CD4-positive, alpha-beta memory T cell (primary cell): ENCODE data around the gene APLP1. TPM values are rescaled to one million over a fixed set of nuclear protein-coding genes. Genes with fewer than 3 reads are reported as not detected.

Experiments used
- CTCF ChIA-PET: fragments of 350-600 bp; sonication (Branson Sonifier 250); formaldehyde crosslinking; loops from one replicate; lab custom pipeline; 2021; ENCODE audit warnings: inconsistent platforms; ENCODE audit not compliant: partially characterized antibody; lab: Charles Lee
- POLR2A ChIA-PET: fragments of 350-600 bp; sonication (Branson Sonifier 250); formaldehyde crosslinking; loops from one replicate; lab custom pipeline; 2021; ENCODE audit not compliant: partially characterized antibody; lab: Charles Lee
- DNase-seq, 5 donors: peaks; one replicate each; pipeline versions ENCODE4 v3.0.0 to v3.0.0-alpha.2; 2020 to 2022; ENCODE audit warnings: mixed read lengths in 1 of 5
- H3K27ac ChIP-seq: one replicate; pipeline ENCODE4 v1.7.0; 2013; ENCODE audit warnings: low read depth, low read length
- H3K27me3 ChIP-seq: 2 replicates; pipeline ENCODE4 v1.7.0; 2013; ENCODE audit warnings: mild to moderate bottlenecking, low read length, moderate library complexity; ENCODE audit not compliant: insufficient read depth
- H3K36me3 ChIP-seq: 2 replicates; pipeline ENCODE4 v1.7.0; 2013; ENCODE audit warnings: mild to moderate bottlenecking, low read length, moderate library complexity; ENCODE audit not compliant: insufficient read depth
- H3K4me1 ChIP-seq: 2 replicates; pipeline ENCODE4 v1.7.0; 2013; ENCODE audit warnings: mild to moderate bottlenecking, low read length, moderate library complexity; ENCODE audit not compliant: insufficient read depth
- H3K4me3 ChIP-seq, 2 donors: one replicate each; pipeline ENCODE4 v1.7.0; 2013; ENCODE audit warnings: low read length in 2 of 2, mild to moderate bottlenecking in 1 of 2
- H3K9me3 ChIP-seq, 2 donors: one replicate each; pipeline ENCODE4 v1.7.0; 2013; ENCODE audit warnings: low read length in 2 of 2, control low read depth in 1 of 2; ENCODE audit not compliant: control insufficient read depth in 1 of 2
- H3K27ac Mint-ChIP-seq, 7 donors: one replicate each; pipeline ENCODE4 v1.8.0; 2020 to 2021; ENCODE audit warnings: mixed read lengths in 7 of 7, mild to moderate bottlenecking in 6 of 7, inconsistent platforms in 3 of 7, moderate library complexity in 3 of 7
- H3K27me3 Mint-ChIP-seq, 2 donors: one replicate each; pipeline ENCODE4 v1.8.0; 2020 to 2021; ENCODE audit warnings: mixed read lengths in 2 of 2
- H3K36me3 Mint-ChIP-seq, 2 donors: one replicate each; pipeline ENCODE4 v1.8.0; 2020 to 2021; ENCODE audit warnings: mixed read lengths in 2 of 2, inconsistent platforms in 1 of 2, mild to moderate bottlenecking in 1 of 2
- H3K4me1 Mint-ChIP-seq, 4 donors: one replicate each; pipeline ENCODE4 v1.8.0; 2020 to 2021; ENCODE audit warnings: mixed read lengths in 4 of 4, mild to moderate bottlenecking in 1 of 4
- H3K4me3 Mint-ChIP-seq, 8 donors: one replicate each; pipeline ENCODE4 v1.8.0; 2020 to 2021; ENCODE audit warnings: mixed read lengths in 8 of 8, mild to moderate bottlenecking in 7 of 8, moderate library complexity in 6 of 8, inconsistent platforms in 3 of 8
- H3K9me3 Mint-ChIP-seq, 8 donors: one replicate each; pipeline ENCODE4 v1.8.0; 2020 to 2021; ENCODE audit warnings: mixed read lengths in 8 of 8, mild to moderate bottlenecking in 5 of 8, inconsistent platforms in 3 of 8, moderate library complexity in 1 of 8
- intact Hi-C: fragments of 100-400 bp; cut with micrococcal nuclease; formaldehyde crosslinking; loops from one replicate; pipeline ENCODE4 v1.15.1; 2023
- polyA plus RNA-seq, 2 donors: library from polyadenylated mRNA; unstranded; fragments of 300-500 nt; fragmentation: Illumina TruSeq; gene quantifications; one replicate each; pipeline ENCODE4 v1.2.3, GENCODE V29; 2021
- total RNA-seq, 2 experiments: library from RNA; stranded (reverse); gene quantifications; one replicate each; pipeline ENCODE4 v1.2.3, GENCODE V29; 2021

The APLP1 gene
- total and polyA plus RNA-seq, 4 experiments from 2014 or later = 0.70 TPM; not detected in 3

- H3K4me3 ChIP-seq = peak overlapping the region; percentile 84 to 96
- Mint-ChIP-seq H3K36me3 (peaks cover 13 to 37% of the 10 kb centered on the region in 2 donors), H3K9me3 (no peaks in the 10 kb centered on the region), H3K4me3 (peak overlapping the region; percentile 94 to 100 (median 98)), H3K27ac (peak overlapping the region; percentile 92 to 99 (median 98)), H3K27me3 (no peaks in the 10 kb centered on the region), H3K4me1 (peaks cover 16 to 61% (median 42%) of the 10 kb centered on the region in 4 donors)
- CTCF ChIA-PET = interaction anchor here (0.9 kb wide), 1 partner anchor 16 kb away, joined by 5 read pairs; no protein-coding TSS in a partner anchor
- POLR2A ChIA-PET = interaction anchor here (0.6 to 2.8 kb wide), 8 partner anchors 9 to 265 kb away, joined by 3 to 28 read pairs (median 3); no protein-coding TSS in a partner anchor
- no peak for DNase-seq
- H3K27me3 ChIP-seq = no peaks in the 10 kb centered on the region
- H3K27ac ChIP-seq = peak overlapping the region; percentile 100
- intact Hi-C loops = loop anchor here (10.0 kb wide), 1 partner anchor 216 kb away; the partner anchor contains the start of genes OVOL3, POLR2I and TBCB
- no peaks in the 10 kb centered on the region for H3K9me3 ChIP-seq
- H3K36me3 ChIP-seq = peaks cover 27% of the 10 kb centered on the region
- peaks cover 57% of the 10 kb centered on the region for H3K4me1 ChIP-seq
These were observed 30.1 kb downstream of the APLP1 start for GRCh38 chr19:35898499-35898809.

- DNase-seq = peak; percentile 86 to 94 (median 88)
- H3K36me3 Mint-ChIP-seq = peaks cover 13 to 36% of the 10 kb centered on the region in 2 donors
- H3K9me3 ChIP-seq = no peaks in the 10 kb centered on the region
- no peaks in the 10 kb centered on the region for H3K27me3 Mint-ChIP-seq
- H3K4me3 ChIP-seq = peak overlapping the region; percentile 52 to 96
- POLR2A ChIA-PET = interaction anchor here (1.1 to 2.3 kb wide), 7 partner anchors 12 to 252 kb away, joined by 3 to 24 read pairs (median 10); partner anchors contain the start of genes COX6B1 and KMT2B
- intact Hi-C loops = loop anchor here (1.0 to 10.0 kb wide), 4 partner anchors 32 to 687 kb away; partner anchors contain the start of genes OVOL3, POLR2I and TBCB
- H3K27ac ChIP-seq = peak overlapping the region; percentile 100
- peaks cover 67% of the 10 kb centered on the region for H3K4me1 ChIP-seq
- peak overlapping the region; percentile 94 to 100 (median 98) for H3K4me3 Mint-ChIP-seq
- H3K27me3 ChIP-seq = no peaks in the 10 kb centered on the region
- H3K4me1 Mint-ChIP-seq = peaks cover 23 to 73% (median 53%) of the 10 kb centered on the region in 4 donors
- H3K27ac Mint-ChIP-seq = peak overlapping the region; percentile 92 to 99 (median 98)
- CTCF ChIA-PET = interaction anchor here (1.0 kb wide), 1 partner anchor 26 kb away, joined by 3 read pairs; no protein-coding TSS in a partner anchor
- peaks cover 19% of the 10 kb centered on the region for H3K36me3 ChIP-seq
- H3K9me3 Mint-ChIP-seq = no peaks in the 10 kb centered on the region
These were observed 31.3 kb downstream of the APLP1 start for GRCh38 chr19:35899547-35900214.

GRCh38 chr19:35901055-35901644 is 32.8 kb downstream of the APLP1 start:
- peaks cover 11% of the 10 kb centered on the region for H3K36me3 ChIP-seq
- Mint-ChIP-seq H3K4me1 (peaks cover 21 to 75% (median 52%) of the 10 kb centered on the region in 4 donors), H3K27me3 (no peaks in the 10 kb centered on the region), H3K27ac (peak overlapping the region; percentile 92 to 99 (median 98)), H3K4me3 (peak overlapping the region; percentile 94 to 100 (median 99)), H3K36me3 (peaks cover 7 to 29% of the 10 kb centered on the region in 2 donors), H3K9me3 (no peaks in the 10 kb centered on the region)
- peaks cover 62% of the 10 kb centered on the region for H3K4me1 ChIP-seq
- ChIA-PET CTCF (interaction anchor here (0.8 kb wide), 1 partner anchor 30 kb away, joined by 4 read pairs; no protein-coding TSS in a partner anchor), POLR2A (interaction anchor here (0.6 to 2.6 kb wide), 14 partner anchors 8 to 205 kb away, joined by 3 to 24 read pairs (median 4); partner anchors contain the start of genes IGFLR1 and KMT2B)
- peak overlapping the region; percentile 100 for H3K27ac ChIP-seq
- H3K9me3 ChIP-seq = no peaks in the 10 kb centered on the region
- H3K27me3 ChIP-seq = no peaks in the 10 kb centered on the region
- DNase-seq = no peak
- intact Hi-C loops = loop anchor here (5.0 kb wide), 1 partner anchor 689 kb away; no protein-coding TSS in a partner anchor
- peak overlapping the region in 1 of 2 donors; percentile 96 for H3K4me3 ChIP-seq

- peaks cover 53% of the 10 kb centered on the region for H3K4me1 ChIP-seq
- intact Hi-C loops = loop anchor here (2.0 to 5.0 kb wide), 2 partner anchors 157 to 690 kb away; partner anchors contain the start of genes PSENEN and U2AF1L4
- peak within 1 kb of the TSS; percentile 92 to 99 (median 98) for H3K27ac Mint-ChIP-seq
- H3K27me3 ChIP-seq = no peaks in the 10 kb centered on the region
- H3K9me3 ChIP-seq = no peaks in the 10 kb centered on the region
- H3K4me3 Mint-ChIP-seq = peak within 1 kb of the TSS; percentile 88 to 100 (median 99)
- peak within 1 kb of the TSS; percentile 92 to 96 for H3K4me3 ChIP-seq
- ChIA-PET CTCF (no interaction called here), POLR2A (interaction anchor here (1.5 to 5.2 kb wide), 7 partner anchors 21 to 157 kb away, joined by 3 to 73 read pairs (median 9); partner anchors contain the start of genes PSENEN and U2AF1L4)
- DNase-seq = peak; percentile 60 to 78 (median 72)
- peaks cover 2% of the 10 kb centered on the region for H3K36me3 ChIP-seq
- H3K27ac ChIP-seq = peak within 1 kb of the TSS; percentile 100
- H3K36me3 Mint-ChIP-seq = peaks cover 7 to 29% of the 10 kb centered on the region in 2 donors
- no peaks in the 10 kb centered on the region for H3K9me3 Mint-ChIP-seq
- H3K4me1 Mint-ChIP-seq = peaks cover 22 to 78% (median 50%) of the 10 kb centered on the region in 4 donors
- no peaks in the 10 kb centered on the region for H3K27me3 Mint-ChIP-seq
These were observed 33.7 kb downstream of the APLP1 start, which contains the start of gene HCST for GRCh38 chr19:35901854-35902661. HCST (plus strand) TSS chr19:35902529; CDS start chr19:35902594, 65 bp downstream.

- H3K27me3 Mint-ChIP-seq = no peaks in the 10 kb centered on the region
- intact Hi-C loops = loop anchor here (1.0 to 5.0 kb wide), 3 partner anchors 21 to 691 kb away; partner anchors contain the start of genes PSENEN and U2AF1L4
- no peaks in the 10 kb centered on the region for H3K9me3 Mint-ChIP-seq
- H3K4me1 Mint-ChIP-seq = peaks cover 20 to 73% (median 43%) of the 10 kb centered on the region in 4 donors
- peak overlapping the region; percentile 92 to 99 (median 98) for H3K27ac Mint-ChIP-seq
- H3K9me3 ChIP-seq = no peaks in the 10 kb centered on the region
- H3K27me3 ChIP-seq = no peaks in the 10 kb centered on the region
- H3K36me3 Mint-ChIP-seq = peaks cover 3 to 25% of the 10 kb centered on the region in 2 donors
- H3K27ac ChIP-seq = peak overlapping the region; percentile 100
- CTCF ChIA-PET = interaction anchor here (1.0 to 3.8 kb wide), 3 partner anchors 22 to 28 kb away, joined by 5 to 13 read pairs (median 5); no protein-coding TSS in a partner anchor
- POLR2A ChIA-PET = interaction anchor here (0.7 to 5.2 kb wide), 14 partner anchors 9 to 158 kb away, joined by 3 to 73 read pairs (median 5); partner anchors contain the start of genes LIN37, PSENEN and U2AF1L4
- peak overlapping the region; percentile 88 to 100 (median 99) for H3K4me3 Mint-ChIP-seq
- no peak for DNase-seq
- no peaks in the 10 kb centered on the region for H3K36me3 ChIP-seq
- peak overlapping the region; percentile 92 to 96 for H3K4me3 ChIP-seq
- peaks cover 44% of the 10 kb centered on the region for H3K4me1 ChIP-seq
These were observed 34.6 kb downstream of the APLP1 start for GRCh38 chr19:35902870-35903475.
